Measurements from ENCODE around the gene TAF1D. TPM values are rescaled to one million over a fixed set of nuclear protein-coding genes. Genes with fewer than 3 reads are reported as not detected.

TAF1D gene
- polyA plus RNA-seq, 1 donor from 2014 or later = 204 TPM

DNA sequence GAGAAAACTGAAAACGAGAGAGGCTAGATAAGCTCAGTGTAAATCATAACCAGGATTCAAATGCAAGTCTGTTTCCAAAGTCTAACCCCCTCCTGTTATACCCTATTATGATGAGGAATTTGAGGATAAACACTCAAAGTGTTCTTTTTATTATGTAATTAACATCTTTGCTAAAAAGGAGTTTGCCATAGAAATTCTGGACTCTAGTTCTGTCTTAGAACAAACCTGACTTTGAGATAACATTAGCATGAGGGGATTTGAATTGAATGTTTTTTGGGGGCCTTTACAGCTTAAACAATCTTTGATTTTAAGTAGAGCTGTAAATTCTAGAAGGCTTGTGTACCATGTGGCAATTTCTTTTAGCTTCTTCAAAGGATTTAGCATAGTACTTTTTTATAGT is 9.7 kb upstream of the TAF1D start:
- Histone ChIP-seq H3K4me3 (ENCODE audit: low read length) (no peak overlapping the region), H3K9me3 (ENCODE audit: low read length) (no peaks in the 10 kb centered on the region), H3K4me2 (ENCODE audit: low read length) (no peak overlapping the region), H3K79me2 (replicated peaks; ENCODE audit: insufficient read depth, low read length) (no peaks in the 10 kb centered on the region), H4K20me1 (ENCODE audit: insufficient read depth) (no peaks in the 10 kb centered on the region), H3K27me3 (ENCODE audit: insufficient read depth, low read depth, low read length) (no peaks in the 10 kb centered on the region), H2AFZ (ENCODE audit: low read depth, low read length) (no peak overlapping the region), H3F3A (ENCODE audit: insufficient read depth, low read length, poor library complexity, severe bottlenecking) (no peaks in the 10 kb centered on the region), H3K36me3 (ENCODE audit: insufficient read depth, low read length) (peaks cover 4% of the 10 kb centered on the region), H3K9ac (ENCODE audit: low read length) (no peak overlapping the region), H3K9me2 (ENCODE audit: insufficient read depth, low read length) (no peaks in the 10 kb centered on the region), H3K27ac (ENCODE audit: low read length) (no peak overlapping the region)
- TF ChIP-seq MXI1 (conservative IDR thresholded peaks at IDR 0.05; ENCODE audit: poor library complexity, severe bottlenecking) (no peak), EP300 (conservative IDR thresholded peaks at IDR 0.05; ENCODE audit: poor library complexity, severe bottlenecking) (no peak), EZH2 (IDR thresholded peaks at IDR 0.05; ENCODE audit: borderline replicate concordance, insufficient read depth, low read length, poor library complexity, severe bottlenecking) (no peak), TAF1 (IDR thresholded peaks at IDR 0.05; ENCODE audit: low read depth) (no peak), SMC3 (conservative IDR thresholded peaks at IDR 0.05; ENCODE audit: poor library complexity) (no peak), POLR2AphosphoS5 (IDR thresholded peaks at IDR 0.05) (no peak), RAD21 (conservative IDR thresholded peaks at IDR 0.05) (no peak)
- TF ChIP-seq, protein P1, sequence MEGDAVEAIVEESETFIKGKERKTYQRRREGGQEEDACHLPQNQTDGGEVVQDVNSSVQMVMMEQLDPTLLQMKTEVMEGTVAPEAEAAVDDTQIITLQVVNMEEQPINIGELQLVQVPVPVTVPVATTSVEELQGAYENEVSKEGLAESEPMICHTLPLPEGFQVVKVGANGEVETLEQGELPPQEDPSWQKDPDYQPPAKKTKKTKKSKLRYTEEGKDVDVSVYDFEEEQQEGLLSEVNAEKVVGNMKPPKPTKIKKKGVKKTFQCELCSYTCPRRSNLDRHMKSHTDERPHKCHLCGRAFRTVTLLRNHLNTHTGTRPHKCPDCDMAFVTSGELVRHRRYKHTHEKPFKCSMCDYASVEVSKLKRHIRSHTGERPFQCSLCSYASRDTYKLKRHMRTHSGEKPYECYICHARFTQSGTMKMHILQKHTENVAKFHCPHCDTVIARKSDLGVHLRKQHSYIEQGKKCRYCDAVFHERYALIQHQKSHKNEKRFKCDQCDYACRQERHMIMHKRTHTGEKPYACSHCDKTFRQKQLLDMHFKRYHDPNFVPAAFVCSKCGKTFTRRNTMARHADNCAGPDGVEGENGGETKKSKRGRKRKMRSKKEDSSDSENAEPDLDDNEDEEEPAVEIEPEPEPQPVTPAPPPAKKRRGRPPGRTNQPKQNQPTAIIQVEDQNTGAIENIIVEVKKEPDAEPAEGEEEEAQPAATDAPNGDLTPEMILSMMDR (IDR thresholded peaks at IDR 0.05; ENCODE audit: poor library complexity, severe bottlenecking) = no peak
- TF ChIP-seq, protein P2, sequence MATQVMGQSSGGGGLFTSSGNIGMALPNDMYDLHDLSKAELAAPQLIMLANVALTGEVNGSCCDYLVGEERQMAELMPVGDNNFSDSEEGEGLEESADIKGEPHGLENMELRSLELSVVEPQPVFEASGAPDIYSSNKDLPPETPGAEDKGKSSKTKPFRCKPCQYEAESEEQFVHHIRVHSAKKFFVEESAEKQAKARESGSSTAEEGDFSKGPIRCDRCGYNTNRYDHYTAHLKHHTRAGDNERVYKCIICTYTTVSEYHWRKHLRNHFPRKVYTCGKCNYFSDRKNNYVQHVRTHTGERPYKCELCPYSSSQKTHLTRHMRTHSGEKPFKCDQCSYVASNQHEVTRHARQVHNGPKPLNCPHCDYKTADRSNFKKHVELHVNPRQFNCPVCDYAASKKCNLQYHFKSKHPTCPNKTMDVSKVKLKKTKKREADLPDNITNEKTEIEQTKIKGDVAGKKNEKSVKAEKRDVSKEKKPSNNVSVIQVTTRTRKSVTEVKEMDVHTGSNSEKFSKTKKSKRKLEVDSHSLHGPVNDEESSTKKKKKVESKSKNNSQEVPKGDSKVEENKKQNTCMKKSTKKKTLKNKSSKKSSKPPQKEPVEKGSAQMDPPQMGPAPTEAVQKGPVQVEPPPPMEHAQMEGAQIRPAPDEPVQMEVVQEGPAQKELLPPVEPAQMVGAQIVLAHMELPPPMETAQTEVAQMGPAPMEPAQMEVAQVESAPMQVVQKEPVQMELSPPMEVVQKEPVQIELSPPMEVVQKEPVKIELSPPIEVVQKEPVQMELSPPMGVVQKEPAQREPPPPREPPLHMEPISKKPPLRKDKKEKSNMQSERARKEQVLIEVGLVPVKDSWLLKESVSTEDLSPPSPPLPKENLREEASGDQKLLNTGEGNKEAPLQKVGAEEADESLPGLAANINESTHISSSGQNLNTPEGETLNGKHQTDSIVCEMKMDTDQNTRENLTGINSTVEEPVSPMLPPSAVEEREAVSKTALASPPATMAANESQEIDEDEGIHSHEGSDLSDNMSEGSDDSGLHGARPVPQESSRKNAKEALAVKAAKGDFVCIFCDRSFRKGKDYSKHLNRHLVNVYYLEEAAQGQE (IDR thresholded peaks at IDR 0.05; ENCODE audit: borderline replicate concordance) = no peak

DNA sequence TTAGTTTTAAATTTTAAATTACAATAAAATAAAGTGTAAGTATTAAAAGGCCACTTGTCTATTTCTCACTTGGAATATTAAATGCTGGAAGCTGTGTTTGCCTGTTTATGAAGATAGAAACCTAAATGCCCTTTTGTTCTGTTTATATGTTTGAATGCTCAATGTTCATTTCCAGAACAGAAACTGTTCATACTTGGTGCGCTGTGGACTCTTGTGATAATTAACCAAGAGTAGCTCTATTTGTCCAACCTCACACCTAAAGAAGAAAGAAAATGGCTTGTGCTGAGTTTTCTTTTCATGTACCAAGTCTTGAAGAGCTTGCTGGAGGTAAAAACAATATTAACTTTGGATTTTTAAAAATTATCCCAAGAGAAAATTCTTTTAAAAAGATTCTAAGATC is 5.8 kb upstream of the TAF1D start:
- Histone ChIP-seq H3F3A (ENCODE audit: insufficient read depth, low read length, poor library complexity, severe bottlenecking) (no peaks in the 10 kb centered on the region), H3K79me2 (replicated peaks; ENCODE audit: insufficient read depth, low read length) (peaks cover 7% of the 10 kb centered on the region), H3K36me3 (ENCODE audit: insufficient read depth, low read length) (no peaks in the 10 kb centered on the region), H3K27ac (ENCODE audit: low read length) (no peak overlapping the region), H3K9me2 (ENCODE audit: insufficient read depth, low read length) (no peaks in the 10 kb centered on the region), H2AFZ (ENCODE audit: low read depth, low read length) (no peak overlapping the region), H3K9me3 (ENCODE audit: low read length) (no peaks in the 10 kb centered on the region), H4K20me1 (ENCODE audit: insufficient read depth) (no peaks in the 10 kb centered on the region), H3K9ac (ENCODE audit: low read length) (no peak overlapping the region), H3K27me3 (ENCODE audit: insufficient read depth, low read depth, low read length) (no peaks in the 10 kb centered on the region), H3K4me2 (ENCODE audit: low read length) (no peak overlapping the region), H3K4me3 (ENCODE audit: low read length) (no peak overlapping the region)
- TF ChIP-seq TAF1 (IDR thresholded peaks at IDR 0.05; ENCODE audit: low read depth) (no peak), POLR2AphosphoS5 (IDR thresholded peaks at IDR 0.05) (no peak), RAD21 (conservative IDR thresholded peaks at IDR 0.05) (no peak), MXI1 (conservative IDR thresholded peaks at IDR 0.05; ENCODE audit: poor library complexity, severe bottlenecking) (no peak)
- TF ChIP-seq, protein P2 (IDR thresholded peaks at IDR 0.05; ENCODE audit: borderline replicate concordance) = no peak
